ENCODE measurements around the gene LYPLAL1. TPM values are rescaled to one million over a fixed set of nuclear protein-coding genes. Genes with fewer than 3 reads are reported as not detected.

Gene LYPLAL1
- total and polyA plus RNA-seq, 2 of the 4 experiments (the other 2 are of a cell fraction): 4.8 to 7.5 TPM

DNA sequence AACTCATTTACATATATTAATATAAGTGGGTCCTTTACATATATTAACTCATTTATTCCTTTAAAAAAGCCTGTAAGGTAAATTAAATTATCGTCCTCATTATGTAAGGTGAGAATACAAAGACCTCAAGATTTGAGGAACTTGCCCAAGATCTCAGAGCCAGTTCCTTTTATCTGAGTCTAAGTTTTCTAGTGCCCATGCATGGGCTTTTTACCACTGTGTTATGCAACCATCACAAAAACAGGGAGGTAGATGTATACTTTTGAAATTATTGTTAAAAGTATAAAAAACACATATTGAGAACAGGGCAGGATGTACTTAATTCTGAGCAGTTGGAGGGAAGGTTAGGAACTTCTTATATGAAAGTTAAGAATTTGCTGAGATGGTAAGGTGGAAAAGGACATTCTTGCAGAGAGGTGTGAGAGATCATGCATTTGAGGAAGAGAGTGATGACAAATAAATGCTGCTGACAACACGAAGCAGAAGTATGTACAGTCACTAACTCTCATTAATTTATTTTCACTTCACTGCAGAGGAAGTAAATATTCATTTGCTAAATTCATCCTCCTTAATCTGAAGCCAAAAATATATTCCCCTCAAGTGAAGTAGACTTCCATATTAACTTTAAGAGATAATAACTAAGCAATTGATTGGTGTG is 28.9 kb upstream of the LYPLAL1 start:
- Histone ChIP-seq H2AK9ac (replicated peaks; ENCODE audit: low read depth, low read length, poor library complexity) (no peak overlapping the region), H3K9me3 (ENCODE audit: control insufficient read depth, insufficient read depth, low read length) (no peaks in the 10 kb centered on the region), H3K14ac (replicated peaks; ENCODE audit: low read depth, low read length) (no peak overlapping the region), H3K23ac (ENCODE audit: low read depth, low read length) (no peak overlapping the region), H4K8ac (ENCODE audit: low read depth in 2 of 2, low read length in 2 of 2) (no peak overlapping the region), H3K4me2 (ENCODE audit: low read depth, low read length) (no peak overlapping the region), H3K18ac (ENCODE audit: low read depth, low read length) (no peak overlapping the region), H3K27me3 (ENCODE audit: control insufficient read depth, insufficient read depth, low read length) (no peaks in the 10 kb centered on the region), H2BK20ac (ENCODE audit: low read depth, low read length) (no peak overlapping the region), H3K9ac (ENCODE audit: low read depth, low read length) (no peak overlapping the region), H3K79me1 (ENCODE audit: low read depth in 1 of 2, low read length in 2 of 2) (no peaks in the 10 kb centered on the region), H2BK15ac (ENCODE audit: low read depth, low read length) (no peak overlapping the region), H3K4me1 (ENCODE audit: control insufficient read depth, insufficient read depth, low read length) (no peaks in the 10 kb centered on the region), H3K27ac (ENCODE audit: insufficient read depth, low read length) (no peak overlapping the region), H2BK5ac (ENCODE audit: low read depth, low read length, poor library complexity, severe bottlenecking) (no peak overlapping the region), H3K9me1 (ENCODE audit: insufficient read depth, low read length) (no peaks in the 10 kb centered on the region), H3K4ac (ENCODE audit: low read depth, low read length) (no peak overlapping the region), H2AK5ac (ENCODE audit: low read depth, low read length) (no peak overlapping the region), H3K56ac (ENCODE audit: extremely low read depth, insufficient read depth, low read length) (no peak overlapping the region), H3K36me3 (ENCODE audit: control insufficient read depth, insufficient read depth, low read length) (no peaks in the 10 kb centered on the region), H4K5ac (ENCODE audit: low read depth, low read length) (no peak overlapping the region), H2BK120ac (ENCODE audit: low read depth, low read length) (no peak overlapping the region), H2AFZ (replicated peaks; ENCODE audit: low read length, poor library complexity) (no peak overlapping the region), H3K4me3 (ENCODE audit: insufficient read depth, low read depth, low read length) (no peak overlapping the region), H4K20me1 (ENCODE audit: insufficient read depth, low read length) (no peaks in the 10 kb centered on the region), H4K91ac (ENCODE audit: insufficient read depth, low read depth, low read length) (no peak overlapping the region)
- in situ Hi-C loops (cut with MboI; ENCODE audit: low sequenced_read_pairs) (no loop called here), intact Hi-C loops (cut with micrococcal nuclease) (no loop called here), dilution Hi-C loops (cut with HindIII; ENCODE audit: low sequenced_read_pairs, unreplicated experiment) (no loop called here)
- ChIA-PET POLR2A (ENCODE audit: unreplicated experiment) (no interaction called here), CTCF (interaction anchor here (0.5 kb wide), 1 partner anchor 399 kb away, joined by 3 read pairs; no protein-coding TSS in a partner anchor)
- DNase-seq (no peak), ATAC-seq (ENCODE audit: low read depth) (no peak)
- TF ChIP-seq, protein P1, sequence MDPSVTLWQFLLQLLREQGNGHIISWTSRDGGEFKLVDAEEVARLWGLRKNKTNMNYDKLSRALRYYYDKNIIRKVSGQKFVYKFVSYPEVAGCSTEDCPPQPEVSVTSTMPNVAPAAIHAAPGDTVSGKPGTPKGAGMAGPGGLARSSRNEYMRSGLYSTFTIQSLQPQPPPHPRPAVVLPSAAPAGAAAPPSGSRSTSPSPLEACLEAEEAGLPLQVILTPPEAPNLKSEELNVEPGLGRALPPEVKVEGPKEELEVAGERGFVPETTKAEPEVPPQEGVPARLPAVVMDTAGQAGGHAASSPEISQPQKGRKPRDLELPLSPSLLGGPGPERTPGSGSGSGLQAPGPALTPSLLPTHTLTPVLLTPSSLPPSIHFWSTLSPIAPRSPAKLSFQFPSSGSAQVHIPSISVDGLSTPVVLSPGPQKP (IDR thresholded peaks at IDR 0.05; ENCODE audit: borderline replicate concordance, low read depth, low read length): no peak
- WGBS, 2 experiments (ENCODE audit: extremely low coverage in 2 of 2, insufficient read length in 1 of 2): no CpG with 5 or more reads among the region's 2 CpGs
- BruUV-seq (replicated peaks): no TSS peak

Data from IMR-90 (cell line).